IPS-18a (cell line): ENCODE measurements around the gene TNNI3K.

ENCODE experiments used
- H3K27ac ChIP-seq: one replicate; pipeline ENCODE4 v1.5.1; 2013; ENCODE audit warnings: low read length
- H3K27me3 ChIP-seq: one replicate; pipeline ENCODE4 v1.6.1; 2013; ENCODE audit warnings: mild to moderate bottlenecking, low read length; ENCODE audit not compliant: control insufficient read depth, insufficient read depth
- H3K36me3 ChIP-seq: one replicate; pipeline ENCODE4 v1.6.1; 2013; ENCODE audit warnings: low read depth, low read length; ENCODE audit not compliant: control insufficient read depth
- H3K4me1 ChIP-seq: one replicate; pipeline ENCODE4 v1.6.1; 2013; ENCODE audit warnings: low read depth, low read length; ENCODE audit not compliant: control insufficient read depth
- H3K4me3 ChIP-seq: one replicate; pipeline ENCODE4 v1.5.1; 2013; ENCODE audit warnings: low read length
- H3K9ac ChIP-seq: one replicate; pipeline ENCODE4 v1.6.1; 2013; ENCODE audit warnings: mild to moderate bottlenecking, low read length, moderate library complexity
- H3K9me3 ChIP-seq: one replicate; pipeline ENCODE4 v1.6.1; 2013; ENCODE audit warnings: low read depth, low read length; ENCODE audit not compliant: control insufficient read depth

The TNNI3K gene

DNA sequence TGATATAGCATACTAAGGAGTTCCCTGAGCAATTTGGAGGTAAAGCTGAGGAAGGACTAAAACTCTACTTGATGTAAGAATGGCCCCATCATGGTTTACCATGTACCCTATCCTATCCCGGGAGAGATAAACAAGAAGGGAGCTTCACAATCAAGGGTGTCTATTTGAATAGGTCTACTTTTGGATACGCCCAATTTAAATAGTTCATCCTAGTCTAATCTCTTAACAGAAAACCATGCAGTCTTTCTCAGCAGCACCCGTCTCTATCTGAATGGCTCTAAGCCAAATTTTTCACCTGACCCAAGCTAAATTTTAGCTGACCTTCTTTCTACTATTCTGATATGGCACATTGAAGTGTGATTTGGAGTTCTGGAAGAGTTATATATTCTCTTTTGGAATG lies 122.0 kb downstream of the TNNI3K start:
- Histone ChIP-seq H3K36me3 (no peaks in the 10 kb centered on the region), H3K4me1 (no peaks in the 10 kb centered on the region), H3K9ac (no peak overlapping the region), H3K27me3 (no peaks in the 10 kb centered on the region), H3K27ac (no peak overlapping the region), H3K9me3 (no peaks in the 10 kb centered on the region), H3K4me3 (no peak overlapping the region)

DNA sequence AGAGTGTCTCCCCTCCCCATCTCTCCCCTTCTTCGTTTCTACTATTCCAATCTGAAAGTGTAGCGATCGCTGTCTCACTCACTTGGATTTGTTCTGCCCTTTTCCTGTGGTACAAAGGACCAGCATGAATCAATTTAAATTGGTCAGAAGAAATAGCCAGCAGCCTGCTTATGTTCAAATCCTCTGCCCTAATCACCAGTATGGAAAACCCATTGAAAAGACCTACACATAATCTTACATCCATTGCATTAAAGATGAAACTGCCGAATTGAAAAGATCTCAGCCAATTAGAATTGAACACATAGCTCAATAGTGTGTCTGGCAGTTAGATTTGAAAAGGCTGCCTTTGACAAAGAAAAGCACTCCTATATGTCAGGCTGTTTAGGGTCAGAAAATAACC lies 122.6 kb downstream of the TNNI3K start:
- Histone ChIP-seq H3K4me3 (no peak overlapping the region), H3K4me1 (no peaks in the 10 kb centered on the region), H3K9me3 (no peaks in the 10 kb centered on the region), H3K36me3 (no peaks in the 10 kb centered on the region), H3K9ac (no peak overlapping the region), H3K27ac (no peak overlapping the region), H3K27me3 (no peaks in the 10 kb centered on the region)

DNA sequence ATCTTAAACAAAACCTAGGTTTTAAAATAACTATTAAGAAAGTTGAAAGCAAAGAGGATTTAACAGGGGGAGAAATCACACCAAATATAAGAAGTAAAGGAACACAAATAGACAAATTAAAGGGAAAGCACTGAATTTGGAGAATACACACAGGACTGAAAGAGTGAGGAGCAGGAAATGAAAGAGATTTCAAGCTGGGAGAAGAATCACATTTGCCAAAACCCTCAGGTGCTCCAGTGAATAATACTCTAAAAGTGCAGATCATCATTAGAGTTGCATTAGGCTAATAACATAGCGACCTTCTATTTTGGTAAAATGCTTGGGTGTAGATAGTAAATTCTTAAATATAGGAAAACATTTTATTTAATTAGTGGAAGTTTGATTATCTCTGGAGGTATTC lies 127.5 kb downstream of the TNNI3K start:
- no peaks in the 10 kb centered on the region for H3K36me3 ChIP-seq
- H3K9ac ChIP-seq = no peak overlapping the region
- no peaks in the 10 kb centered on the region for H3K9me3 ChIP-seq
- H3K27ac ChIP-seq = no peak overlapping the region
- no peaks in the 10 kb centered on the region for H3K4me1 ChIP-seq
- no peak overlapping the region for H3K4me3 ChIP-seq
- H3K27me3 ChIP-seq = no peaks in the 10 kb centered on the region

DNA sequence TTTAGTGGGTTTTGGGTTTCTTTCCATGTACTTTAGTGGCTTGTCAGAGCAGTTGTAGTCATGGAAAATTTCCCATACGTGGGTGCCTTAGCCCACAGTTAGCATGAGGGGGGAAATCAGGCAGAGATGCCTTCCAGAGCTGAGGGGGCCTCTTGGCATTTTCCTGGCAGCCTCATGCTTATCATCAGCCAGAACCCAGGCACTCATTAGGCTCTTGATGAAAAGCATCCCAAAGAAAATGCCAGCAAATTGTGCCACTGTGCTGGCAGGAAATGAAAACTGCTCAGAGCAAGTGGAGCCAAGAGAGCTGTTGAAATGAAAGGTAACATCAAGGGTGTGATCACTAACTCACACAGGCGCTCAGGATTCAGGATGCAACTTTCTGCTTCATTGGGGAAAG lies 128.0 kb downstream of the TNNI3K start:
- H3K27me3 ChIP-seq = no peaks in the 10 kb centered on the region
- H3K9me3 ChIP-seq = no peaks in the 10 kb centered on the region
- H3K9ac ChIP-seq = no peak overlapping the region
- H3K27ac ChIP-seq = no peak overlapping the region
- no peaks in the 10 kb centered on the region for H3K36me3 ChIP-seq
- no peak overlapping the region for H3K4me3 ChIP-seq
- no peaks in the 10 kb centered on the region for H3K4me1 ChIP-seq

DNA sequence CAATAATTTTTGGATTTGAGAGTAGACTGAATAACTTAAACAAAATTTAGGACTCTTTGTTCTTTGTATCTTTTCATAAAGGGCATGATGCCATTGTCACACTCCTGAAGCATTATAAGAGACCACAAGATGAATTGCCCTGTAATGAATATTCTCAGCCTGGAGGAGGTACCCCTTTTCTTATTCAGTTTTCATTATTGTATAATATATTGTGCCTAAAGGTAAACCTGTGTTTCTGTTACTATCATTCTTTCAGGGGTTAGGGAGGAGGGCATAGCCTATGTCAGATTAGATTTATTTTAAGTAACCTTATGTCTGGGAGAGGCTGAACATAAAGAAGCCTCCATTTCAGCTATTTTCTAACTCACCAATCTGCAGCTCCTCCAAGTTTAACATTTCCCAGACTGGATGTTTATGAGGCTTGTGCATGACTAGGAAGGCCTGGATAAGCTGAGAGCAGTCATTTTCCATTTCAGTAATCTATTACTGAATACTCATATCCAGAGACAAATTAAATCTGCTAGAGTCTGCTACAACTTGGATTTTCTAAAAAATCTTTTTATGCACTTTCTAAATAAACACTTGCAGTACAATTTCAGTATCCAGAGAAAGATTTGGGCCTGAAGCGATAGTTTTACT lies 132.1 kb downstream of the TNNI3K start:
- Histone ChIP-seq H3K9me3 (no peaks in the 10 kb centered on the region), H3K36me3 (no peaks in the 10 kb centered on the region), H3K4me3 (no peak overlapping the region)

DNA sequence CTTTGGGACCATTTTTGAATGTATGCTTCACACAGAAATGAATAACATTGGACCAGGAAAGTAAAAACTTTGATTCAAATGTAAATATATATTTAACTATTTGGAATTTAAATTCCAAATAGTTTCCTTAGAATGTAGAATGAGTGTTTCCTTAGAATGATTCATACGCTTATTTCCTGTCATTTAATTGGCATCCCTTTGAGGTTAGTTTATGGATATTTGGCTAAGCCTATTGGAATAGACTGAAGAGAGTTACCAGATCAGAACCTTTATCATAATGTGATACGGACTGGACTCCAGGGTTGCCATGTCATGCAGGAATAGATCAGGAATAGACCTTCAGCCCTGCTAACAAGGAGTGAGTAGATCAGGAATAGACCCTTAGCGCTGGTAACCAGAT lies 133.1 kb downstream of the TNNI3K start:
- Histone ChIP-seq H3K27me3 (no peaks in the 10 kb centered on the region), H3K9ac (no peak overlapping the region), H3K9me3 (no peaks in the 10 kb centered on the region), H3K4me1 (no peaks in the 10 kb centered on the region), H3K27ac (no peak overlapping the region), H3K4me3 (no peak overlapping the region), H3K36me3 (no peaks in the 10 kb centered on the region)

More for the DNA sequence above, 132.1 kb downstream of the TNNI3K start:
- Histone ChIP-seq H3K9ac (no peak overlapping the region), H3K27me3 (no peaks in the 10 kb centered on the region), H3K27ac (no peak overlapping the region), H3K4me1 (no peaks in the 10 kb centered on the region)

DNA sequence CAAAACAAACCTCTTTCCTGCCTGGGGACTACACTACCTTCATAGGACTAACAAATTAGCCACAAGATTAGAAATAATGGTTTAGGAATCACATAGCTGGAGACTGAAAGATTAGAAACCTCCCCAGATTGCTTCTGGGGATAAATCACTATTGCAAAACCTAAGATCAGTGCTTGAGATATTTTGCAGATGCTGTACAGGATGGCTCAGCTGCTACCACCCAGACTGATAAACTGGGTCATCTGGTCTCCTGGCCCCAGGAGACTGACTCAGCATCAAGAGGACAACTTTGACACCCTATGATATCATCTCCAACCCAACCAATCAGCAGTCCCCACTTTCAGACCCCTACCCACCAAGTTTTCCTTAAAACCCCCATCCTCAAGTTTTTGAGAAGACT lies 140.2 kb downstream of the TNNI3K start:
- Histone ChIP-seq H3K9ac (no peak overlapping the region), H3K9me3 (no peaks in the 10 kb centered on the region), H3K4me3 (no peak overlapping the region), H3K27ac (no peak overlapping the region), H3K36me3 (no peaks in the 10 kb centered on the region), H3K27me3 (no peaks in the 10 kb centered on the region), H3K4me1 (no peaks in the 10 kb centered on the region)

DNA sequence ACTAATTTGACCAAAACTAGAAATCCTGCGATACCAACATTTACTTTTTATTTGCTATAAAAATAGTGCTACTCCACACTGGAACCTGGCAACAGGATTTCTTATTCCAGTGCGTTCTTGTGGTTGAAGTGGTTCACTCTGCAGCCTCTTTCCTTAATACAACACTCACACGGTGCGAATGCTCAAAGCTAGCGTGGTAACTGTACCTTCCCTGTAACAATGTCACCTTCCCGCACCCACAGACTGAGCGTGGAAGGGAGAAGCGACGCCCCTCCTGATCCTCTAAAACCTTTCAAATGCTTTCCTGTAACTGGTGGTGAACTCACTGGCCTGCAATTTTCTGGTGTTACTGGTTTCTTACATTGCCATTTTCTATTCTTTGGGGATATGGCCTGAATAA lies 145.1 kb downstream of the TNNI3K start:
- Histone ChIP-seq H3K9me3 (no peaks in the 10 kb centered on the region), H3K27ac (no peak overlapping the region), H3K9ac (no peak overlapping the region), H3K4me3 (no peak overlapping the region), H3K4me1 (peaks cover 8% of the 10 kb centered on the region), H3K27me3 (no peaks in the 10 kb centered on the region), H3K36me3 (no peaks in the 10 kb centered on the region)

DNA sequence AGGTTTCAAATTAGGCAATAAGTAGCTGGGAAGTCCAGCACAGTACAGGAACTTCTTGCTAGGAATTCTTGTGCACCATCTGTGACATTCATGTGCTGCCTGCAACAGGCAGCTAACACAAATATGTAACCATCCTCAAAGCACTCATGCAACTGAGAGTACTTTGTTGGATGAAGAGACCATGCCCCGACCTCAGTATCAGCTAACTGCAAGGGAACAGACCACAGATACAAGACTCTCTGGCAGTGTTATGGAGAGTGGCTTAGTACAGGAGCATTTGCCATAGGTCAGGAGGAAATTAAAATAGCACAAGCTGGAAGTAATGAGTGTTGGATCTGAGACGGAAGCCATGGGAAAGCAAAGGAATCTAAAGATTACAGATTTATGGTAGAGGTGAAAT lies 153.7 kb downstream of the TNNI3K start:
- Histone ChIP-seq H3K36me3 (no peaks in the 10 kb centered on the region), H3K9me3 (no peaks in the 10 kb centered on the region)

DNA sequence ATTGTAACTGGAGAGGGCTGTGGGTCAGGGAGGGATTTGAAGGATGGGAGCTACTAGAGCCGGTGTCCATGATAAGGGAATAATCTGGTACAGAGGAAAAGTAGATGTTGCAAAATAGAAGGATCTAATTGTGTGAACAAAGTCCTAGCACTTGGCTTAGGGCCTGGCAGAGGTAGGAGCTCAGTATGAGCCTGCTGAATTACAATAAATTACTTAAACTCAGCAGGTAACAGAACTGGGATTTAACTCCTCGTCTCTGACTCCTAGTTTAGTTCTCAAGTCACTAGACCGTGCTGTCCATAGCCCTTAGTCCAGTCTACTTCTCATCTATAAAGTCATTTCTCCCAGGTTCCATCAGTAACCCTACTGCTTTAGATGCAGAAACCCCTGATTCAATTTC lies 157.0 kb downstream of the TNNI3K start:
- Histone ChIP-seq H3K36me3 (no peaks in the 10 kb centered on the region), H3K9me3 (no peaks in the 10 kb centered on the region), H3K9ac (no peak overlapping the region), H3K4me1 (peaks cover 6% of the 10 kb centered on the region), H3K27me3 (no peaks in the 10 kb centered on the region), H3K4me3 (no peak overlapping the region), H3K27ac (no peak overlapping the region)

More for the DNA sequence above, 153.7 kb downstream of the TNNI3K start:
- H3K27me3 ChIP-seq = no peaks in the 10 kb centered on the region
- H3K4me1 ChIP-seq = peaks cover 14% of the 10 kb centered on the region
- no peak overlapping the region for H3K4me3 ChIP-seq
- H3K9ac ChIP-seq = no peak overlapping the region
- no peak overlapping the region for H3K27ac ChIP-seq

DNA sequence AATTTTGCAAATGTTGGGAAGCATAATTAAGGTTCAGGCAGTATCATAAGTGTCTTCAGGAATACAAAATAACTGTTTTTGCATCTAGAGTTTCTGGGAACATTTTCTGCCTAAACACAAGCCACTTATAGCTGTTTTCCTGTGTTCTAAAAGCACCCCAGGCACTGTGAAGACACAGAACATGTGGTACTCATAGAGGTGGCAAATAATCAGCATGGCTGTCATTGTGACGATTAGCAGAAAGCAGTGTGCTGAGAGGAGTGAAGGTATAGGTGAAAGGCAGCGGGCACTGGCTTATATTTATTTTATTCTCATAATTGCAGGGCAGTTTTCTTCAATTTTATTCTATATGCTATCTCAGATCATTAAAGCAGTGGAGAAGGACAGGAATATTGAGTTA lies 157.7 kb downstream of the TNNI3K start:
- Histone ChIP-seq H3K9ac (no peak overlapping the region), H3K9me3 (no peaks in the 10 kb centered on the region), H3K27ac (no peak overlapping the region), H3K4me3 (no peak overlapping the region), H3K4me1 (peaks cover 6% of the 10 kb centered on the region), H3K36me3 (no peaks in the 10 kb centered on the region), H3K27me3 (no peaks in the 10 kb centered on the region)

DNA sequence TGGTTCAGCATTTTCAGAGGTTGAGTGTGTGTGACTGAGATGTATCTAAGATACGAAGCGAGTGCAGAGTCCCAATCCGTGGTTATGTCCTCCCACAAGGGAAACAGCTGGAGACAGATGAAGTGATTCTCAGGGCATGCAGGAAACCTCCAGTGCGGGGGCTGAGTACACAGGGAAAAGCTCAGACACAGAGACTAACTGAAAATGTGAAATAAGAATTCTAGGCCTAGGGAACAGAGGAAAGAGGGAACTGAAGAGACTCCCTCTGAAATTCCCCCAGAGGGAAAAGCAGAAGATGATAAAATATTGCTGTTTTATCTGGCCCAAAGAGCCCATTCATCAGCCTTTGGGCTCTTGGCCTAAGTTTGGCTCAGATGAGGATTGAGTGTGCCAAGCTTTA lies 160.4 kb downstream of the TNNI3K start:
- Histone ChIP-seq H3K36me3 (no peaks in the 10 kb centered on the region), H3K27ac (no peak overlapping the region), H3K9me3 (no peaks in the 10 kb centered on the region), H3K4me1 (peaks cover 6% of the 10 kb centered on the region), H3K4me3 (no peak overlapping the region), H3K27me3 (no peaks in the 10 kb centered on the region), H3K9ac (no peak overlapping the region)
